GM12892 (cell line): ENCODE data around the gene XRCC1.

Experiments
- DNase-seq: peaks from one replicate; pipeline ENCODE4 v3.0.0; 2011; ENCODE audit not compliant: insufficient read length
- FAIRE-seq: peaks from 2 replicates; lab custom pipeline; 2011; peaks lifted over from hg19 to GRCh38; lab: Jason Lieb, UNC
- POLR2A ChIP-seq: IDR thresholded peaks from 2 replicates; pipeline ENCODE4 v1.6.1; 2011; ENCODE audit warnings: low read depth, low read length, control low read depth
- POLR2AphosphoS5 ChIP-seq: IDR thresholded peaks from 2 replicates; pipeline ENCODE4 v1.6.1; 2011; ENCODE audit warnings: low read depth, low read length, control low read depth
- TAF1 ChIP-seq: IDR thresholded peaks from 2 replicates; pipeline ENCODE4 v1.6.1; 2011; ENCODE audit warnings: low read depth, mild to moderate bottlenecking, control low read depth, low read length, borderline replicate concordance

XRCC1 gene

GRCh38 chr19:43586346-43586745 lies 11.0 kb upstream of the XRCC1 start:
- FAIRE-seq (no peak), DNase-seq (no peak)
- no peak for TF ChIP-seq TAF1
- no peak for TF ChIP-seq POLR2A
- no peak for TF ChIP-seq POLR2AphosphoS5

- no peak for DNase-seq
- FAIRE-seq: no peak
- TF ChIP-seq TAF1 (no peak), POLR2AphosphoS5 (no peak), POLR2A (no peak)
Observed at GRCh38 chr19:43584484-43584883, 9.2 kb upstream of the XRCC1 start.

- no peak for FAIRE-seq
- TF ChIP-seq POLR2A (no peak), TAF1 (no peak), POLR2AphosphoS5 (no peak)
- no peak for DNase-seq
Observed at GRCh38 chr19:43582495-43582894, 7.2 kb upstream of the XRCC1 start.

DNA sequence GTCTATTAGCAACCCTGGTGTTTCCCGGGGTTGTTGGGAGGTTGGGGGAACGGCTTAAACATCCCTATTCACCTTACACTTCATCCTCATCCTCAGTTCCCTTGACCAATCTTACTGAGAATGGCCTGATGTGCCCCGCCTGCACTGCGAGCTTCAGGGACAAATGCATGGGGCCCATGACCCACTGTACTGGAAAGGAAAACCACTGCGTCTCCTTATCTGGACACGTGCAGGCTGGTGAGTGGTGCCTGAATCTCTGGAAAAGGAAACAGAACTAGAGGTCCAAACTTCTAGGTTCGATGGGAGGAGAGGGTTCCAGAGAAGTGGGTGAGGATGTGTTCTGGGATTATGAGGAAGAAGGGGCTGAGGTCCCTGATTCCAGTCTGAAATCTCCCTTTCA lies 6.1 kb upstream of the XRCC1 start:
- TF ChIP-seq POLR2AphosphoS5: no peak
- TF ChIP-seq TAF1: no peak
- no peak for TF ChIP-seq POLR2A
- FAIRE-seq (no peak), DNase-seq (no peak)

GRCh38 chr19:43578787-43579186 lies 3.5 kb upstream of the XRCC1 start:
- DNase-seq (no peak), FAIRE-seq (no peak)
- TF ChIP-seq POLR2A (no peak), TAF1 (no peak), POLR2AphosphoS5 (no peak)

DNA sequence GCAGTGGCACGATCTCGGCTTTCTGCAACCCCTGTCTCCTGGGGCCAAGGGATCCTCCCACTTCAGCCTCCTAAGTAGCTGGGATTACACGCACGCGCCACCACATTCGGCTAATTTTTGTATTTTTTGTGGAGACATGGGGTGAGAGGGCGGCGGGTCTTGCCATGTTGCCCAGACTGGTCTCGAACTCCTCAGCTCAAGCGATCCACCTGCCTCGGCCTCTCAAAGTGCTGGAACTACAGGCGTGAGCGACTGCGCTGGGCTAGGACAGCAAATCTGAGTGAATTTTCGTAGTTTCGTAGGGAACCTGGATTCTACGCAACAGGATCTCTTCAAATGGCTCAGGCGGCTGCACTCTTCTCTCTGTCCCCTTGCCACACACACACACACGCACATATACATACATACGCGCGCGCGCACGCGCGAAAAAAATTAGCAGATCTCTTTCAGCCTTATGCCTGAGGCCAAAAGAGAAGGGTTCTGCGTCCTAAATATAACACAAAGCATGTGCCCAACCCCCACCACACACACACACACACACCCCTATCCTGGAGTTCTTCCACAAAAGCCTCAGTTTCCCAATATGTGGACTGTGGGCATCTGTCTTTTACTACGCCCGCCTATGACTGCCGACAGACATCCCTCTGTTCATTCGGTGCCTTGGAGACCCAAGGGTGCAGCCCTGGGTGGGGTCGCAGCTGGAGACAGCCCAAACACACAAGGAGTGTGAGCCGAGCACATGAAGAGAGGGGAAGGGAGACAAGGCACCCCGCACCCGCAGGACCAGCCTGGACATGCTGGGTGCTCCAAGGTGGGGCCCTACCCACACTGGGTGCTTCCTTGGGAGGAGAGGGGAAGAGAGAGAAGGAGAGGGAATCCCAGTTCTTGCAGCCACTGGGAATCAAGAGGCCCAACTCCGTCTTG lies 890 bp upstream of the XRCC1 start:
- no peak for TF ChIP-seq TAF1
- no peak for TF ChIP-seq POLR2AphosphoS5
- no peak for TF ChIP-seq POLR2A
- DNase-seq: no peak
- FAIRE-seq: no peak

- DNase-seq: no peak
- FAIRE-seq: no peak
Observed at GRCh38 chr19:43574424-43575155, 737 bp downstream of the XRCC1 start.

GRCh38 chr19:43572171-43572588 lies 3.1 kb downstream of the XRCC1 start:
- FAIRE-seq: no peak
- no peak for DNase-seq
- no peak for TF ChIP-seq POLR2A
- no peak for TF ChIP-seq TAF1
- no peak for TF ChIP-seq POLR2AphosphoS5

More at GRCh38 chr19:43574424-43575155, 737 bp downstream of the XRCC1 start:
- TF ChIP-seq POLR2A: no peak
- no peak for TF ChIP-seq POLR2AphosphoS5
- no peak for TF ChIP-seq TAF1

GRCh38 chr19:43570174-43570791 lies 5.0 kb downstream of the XRCC1 start:
- no peak for DNase-seq
- TF ChIP-seq POLR2AphosphoS5 (no peak), POLR2A (no peak), TAF1 (no peak)
- FAIRE-seq: no peak

DNA sequence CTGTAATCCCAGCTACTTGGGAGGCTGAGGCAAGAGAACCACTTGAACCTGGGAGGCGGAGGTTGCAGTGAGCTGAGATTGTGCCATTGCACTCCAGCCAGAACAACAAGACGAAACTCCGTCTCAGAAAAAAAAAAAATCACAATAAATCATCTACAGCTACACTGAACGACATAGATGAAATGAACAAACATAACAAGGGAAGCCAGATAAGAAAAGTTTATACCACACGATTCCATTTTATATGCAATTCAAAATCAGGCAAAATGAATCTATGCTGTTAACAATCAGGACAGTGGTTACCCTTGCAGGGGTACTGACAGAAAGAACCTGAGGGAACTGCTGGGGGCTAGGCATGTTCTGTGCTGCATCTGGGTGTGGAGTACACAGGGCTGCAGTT lies 5.7 kb downstream of the XRCC1 start:
- FAIRE-seq: no peak
- TF ChIP-seq POLR2A: no peak
- TF ChIP-seq TAF1: no peak
- no peak for TF ChIP-seq POLR2AphosphoS5
- DNase-seq: no peak

DNA sequence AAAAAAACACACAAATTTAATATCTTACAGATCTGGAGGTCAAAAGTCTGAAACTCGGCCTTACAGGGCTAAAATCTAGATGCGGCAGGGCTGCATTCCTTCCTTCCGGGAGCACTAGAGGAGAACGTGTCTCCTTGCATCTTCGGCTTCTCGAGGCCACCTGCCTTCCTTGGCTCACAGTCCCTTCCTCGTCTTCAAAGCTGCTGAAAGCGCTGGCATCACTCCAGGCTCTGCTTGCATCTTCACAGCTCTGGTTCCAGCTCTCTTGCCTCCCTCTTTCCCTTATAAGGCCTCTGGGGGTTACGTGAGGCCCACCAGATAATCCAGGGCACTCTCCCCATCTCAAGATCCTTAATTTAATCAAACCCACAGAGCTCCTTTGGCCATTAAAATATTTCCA lies 10.5 kb downstream of the XRCC1 start:
- TF ChIP-seq TAF1 (no peak), POLR2AphosphoS5 (no peak), POLR2A (no peak)
- FAIRE-seq (no peak), DNase-seq (no peak)
